NCI-H524 (cell line): ENCODE data around the gene GANAB.
"Not testable (repeated sequence)": the region's sequence is repeated elsewhere in the genome, so short reads cannot be mapped to it uniquely, and the experiment has no call there.

Experiments used
- DNase-seq, 2 experiments: peaks; one replicate each; lab custom pipeline; 2025; lab: John Stamatoyannopoulos, UW

Gene GANAB

GRCh38 chr11:62645946-62646824 is at the start of gene GANAB:
Gene GANAB (minus strand): TSS chr11:62646613. CDS start chr11:62646599, 14 bp downstream.
- peak; percentile 92 to 96 for DNase-seq

GRCh38 chr11:62694455-62695167 is 48.2 kb upstream of the GANAB start:
- peak; percentile 55 to 67 for DNase-seq

- not testable (repeated sequence) for DNase-seq
Measured at GRCh38 chr11:62693624-62694023, 47.2 kb upstream of the GANAB start.

- no peak for DNase-seq
Measured at GRCh38 chr11:62689421-62690183, 43.2 kb upstream of the GANAB start, which contains the start of gene LRRN4CL. Gene LRRN4CL (minus strand): TSS chr11:62689530. CDS start chr11:62688508, 1,022 bp downstream.

GRCh38 chr11:62688491-62688890 is 42.1 kb upstream of the GANAB start:
- no peak for DNase-seq

GRCh38 chr11:62687508-62688396 is 41.3 kb upstream of the GANAB start:
- DNase-seq, result no peak

- no peak for DNase-seq
Measured at GRCh38 chr11:62682518-62682917, 36.1 kb upstream of the GANAB start.

GRCh38 chr11:62680825-62681240 is 34.4 kb upstream of the GANAB start:
- peak; percentile 42 to 67 for DNase-seq

GRCh38 chr11:62678770-62679696 is 32.6 kb upstream of the GANAB start, which contains the start of gene UBXN1:
Gene UBXN1 (minus strand): TSS chr11:62679073. CDS start chr11:62678923, 150 bp downstream.
- peak; percentile 61 to 81 for DNase-seq

- no peak for DNase-seq
Measured at GRCh38 chr11:62678433-62678769, 32.0 kb upstream of the GANAB start.

- no peak for DNase-seq
Measured at GRCh38 chr11:62677714-62678113, 31.3 kb upstream of the GANAB start.

GRCh38 chr11:62677156-62677555 is 30.7 kb upstream of the GANAB start:
- no peak for DNase-seq

GRCh38 chr11:62676698-62677097 is 30.3 kb upstream of the GANAB start:
- no peak for DNase-seq

- not testable (repeated sequence) for DNase-seq
Measured at GRCh38 chr11:62675415-62675814, 29.0 kb upstream of the GANAB start.

- DNase-seq, result no peak
Measured at GRCh38 chr11:62673196-62673525, 26.7 kb upstream of the GANAB start.

- DNase-seq, result peak; percentile 64 to 85
Measured at GRCh38 chr11:62671608-62672389, 25.4 kb upstream of the GANAB start, which contains the start of the genes LBHD1 and UQCC3. Gene LBHD1 (minus strand): TSS chr11:62672267. CDS start chr11:62670031, 2,236 bp downstream. Gene UQCC3 (plus strand): TSS chr11:62671673. CDS start chr11:62671746, 73 bp downstream.

- no peak for DNase-seq
Measured at GRCh38 chr11:62671236-62671607, 24.8 kb upstream of the GANAB start.

GRCh38 chr11:62669420-62670161 is 23.2 kb upstream of the GANAB start:
- peak in 1 of 2 experiments; percentile 55 for DNase-seq
